HG02798 (cell line): ENCODE measurements around the gene SLC35F2.

Experiments used
- ATAC-seq: cut with Tn5 transposase; IDR thresholded peaks from one replicate; pipeline ENCODE4 v1.9.1; 2021; ENCODE audit warnings: mild to moderate bottlenecking; ENCODE audit not compliant: unreplicated experiment, poor library complexity

The SLC35F2 gene

GRCh38 chr11:107747622-107748021, 111.0 kb downstream of the SLC35F2 start:
- ATAC-seq, result no peak

GRCh38 chr11:107744736-107745135, 113.9 kb downstream of the SLC35F2 start:
- ATAC-seq, result no peak

- ATAC-seq, result no peak
Measured at GRCh38 chr11:107743191-107743590, 115.4 kb downstream of the SLC35F2 start.

- ATAC-seq, result peak; percentile 92
Measured at GRCh38 chr11:107741044-107741823, 117.4 kb downstream of the SLC35F2 start.
